GM12865 (cell line): ENCODE data around the gene SLC16A2.

Experiments
- DNase-seq: peaks from one replicate; pipeline ENCODE4 v3.0.0; 2010; ENCODE audit warnings: low read depth
- H3K4me3 ChIP-seq: 2 replicates; pipeline ENCODE4 v1.5.1; 2011; ENCODE audit warnings: mild to moderate bottlenecking, low read depth, low read length, control low read depth
- CTCF ChIP-seq: IDR thresholded peaks from 2 replicates; pipeline ENCODE4 v1.5.1; 2011; ENCODE audit warnings: low read length, control low read depth, low read depth, inconsistent platforms; ENCODE audit not compliant: insufficient read depth; ENCODE audit errors: missing control alignments

The SLC16A2 gene

GRCh38 chrX:74395556-74395955 is 25.7 kb upstream of the SLC16A2 start:
- no peak for TF ChIP-seq CTCF
- no peak overlapping the region for H3K4me3 ChIP-seq
- no peak for DNase-seq

DNA sequence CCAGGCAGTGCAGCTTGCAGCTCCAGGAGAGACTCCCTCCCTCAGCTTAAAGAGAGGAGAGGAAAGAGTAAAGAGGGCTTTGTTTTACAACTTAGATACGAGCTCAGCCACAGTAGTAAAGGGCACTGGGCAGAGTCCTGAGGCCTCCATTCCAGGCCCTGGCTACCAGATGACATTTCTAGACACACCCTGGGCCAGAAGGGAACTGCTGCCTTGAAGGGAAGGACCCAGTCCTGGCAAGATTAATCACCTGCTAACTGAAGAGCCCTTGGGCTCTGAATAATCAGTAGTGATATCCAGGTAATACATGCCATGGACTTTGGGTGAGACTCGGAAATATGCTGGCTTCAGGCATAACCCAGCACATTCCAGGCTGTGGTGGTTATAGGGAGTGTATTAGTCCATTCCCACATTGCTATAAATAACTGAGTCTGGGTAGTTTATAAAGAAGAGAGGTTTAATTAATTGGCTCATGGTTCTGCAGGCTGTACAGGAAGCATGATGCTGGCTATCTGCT is 15.3 kb upstream of the SLC16A2 start:
- no peak for DNase-seq
- H3K4me3 ChIP-seq, result no peak overlapping the region
- TF ChIP-seq CTCF, result no peak

DNA sequence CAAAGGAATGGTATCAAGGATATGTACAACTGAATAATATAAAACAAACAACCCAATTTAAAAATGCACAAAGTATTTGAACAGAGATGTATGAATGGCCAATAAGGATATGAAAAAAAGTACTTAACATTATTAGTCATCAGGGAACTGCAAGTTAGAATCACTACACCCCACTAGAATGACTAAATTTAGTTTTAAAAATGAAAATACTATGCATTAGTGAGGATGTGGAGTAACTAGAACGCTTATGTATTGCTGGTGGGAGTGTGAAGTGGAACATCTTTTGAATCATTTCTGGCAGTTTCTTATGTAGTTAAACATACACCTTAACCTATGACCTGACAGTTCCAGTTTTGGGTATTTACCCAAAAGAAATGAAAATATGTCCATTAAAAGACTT is 13.0 kb upstream of the SLC16A2 start:
- DNase-seq, result no peak
- no peak overlapping the region for H3K4me3 ChIP-seq
- TF ChIP-seq CTCF, result no peak

GRCh38 chrX:74419864-74420195 is 1.5 kb upstream of the SLC16A2 start:
- H3K4me3 ChIP-seq, result no peak overlapping the region
- DNase-seq, result no peak
- no peak for TF ChIP-seq CTCF

- no peak overlapping the region for H3K4me3 ChIP-seq
- TF ChIP-seq CTCF, result no peak
- no peak for DNase-seq
These were observed 877 bp upstream of the SLC16A2 start for GRCh38 chrX:74420196-74421035.

- no peak overlapping the region for H3K4me3 ChIP-seq
- TF ChIP-seq CTCF, result no peak
- no peak for DNase-seq
These were observed 553 bp downstream of the SLC16A2 start for GRCh38 chrX:74421740-74422352.
